ENCODE data around the gene VCY. TPM values are rescaled to one million over a fixed set of nuclear protein-coding genes. Genes with fewer than 3 reads are reported as not detected.
"Not testable (repeated sequence)": the region's sequence is repeated elsewhere in the genome, so short reads cannot be mapped to it uniquely, and the experiment has no call there.

The VCY gene
- total RNA-seq, result not detected in 2 replicates

DNA sequence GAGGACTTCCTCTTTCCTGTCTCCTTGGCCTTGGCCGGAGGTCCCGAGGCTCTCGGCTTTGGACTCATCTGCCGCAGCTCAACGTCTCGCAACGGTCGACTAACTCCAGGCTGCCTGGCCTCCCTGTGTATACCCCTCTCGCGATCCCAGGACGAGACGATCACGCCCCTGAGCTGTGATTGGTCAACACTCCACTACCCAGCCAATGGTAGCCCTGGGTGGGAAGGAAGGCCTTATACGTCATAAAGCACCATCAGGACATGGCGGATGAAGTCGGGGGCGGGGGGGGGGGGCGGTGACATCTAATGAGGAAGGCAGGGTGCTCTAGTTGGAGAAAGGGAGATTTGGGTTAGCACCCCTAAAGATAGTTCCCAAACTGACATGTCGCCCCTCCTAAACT is at the start of gene VCY:
VCY (minus strand) TSS at position 101 of the 400 bp plus-strand sequence; CDS start at position 68, 33 bp downstream.
- not testable (repeated sequence) for DNase-seq (ENCODE audit: low read depth)

DNA sequence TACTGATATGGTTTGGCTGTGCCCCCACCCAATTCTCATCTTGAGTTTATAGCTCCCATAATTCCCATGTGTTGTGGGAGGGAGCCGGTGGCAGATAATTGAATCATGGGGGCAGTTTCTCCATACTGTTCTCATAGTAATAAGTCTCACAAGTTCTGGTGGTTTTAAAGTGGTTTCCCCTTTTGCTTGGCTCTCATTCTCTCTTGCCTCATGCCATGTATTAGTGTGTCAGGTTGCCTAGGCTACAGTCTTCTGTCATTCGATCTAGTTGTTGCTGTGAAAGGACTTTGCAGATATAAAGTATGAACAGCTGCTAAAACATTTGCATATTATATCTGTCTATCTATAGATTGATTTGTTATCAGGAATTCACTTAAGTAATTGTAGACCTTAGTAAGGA is 44.1 kb upstream of the VCY start:
- not testable (repeated sequence) for DNase-seq (ENCODE audit: low read depth); H3K4me3 ChIP-seq (ENCODE audit: low read depth, low read length)

More for the DNA sequence above, at the start of gene VCY:
- not testable (repeated sequence) for H3K4me3 ChIP-seq (ENCODE audit: low read depth, low read length)

DNA sequence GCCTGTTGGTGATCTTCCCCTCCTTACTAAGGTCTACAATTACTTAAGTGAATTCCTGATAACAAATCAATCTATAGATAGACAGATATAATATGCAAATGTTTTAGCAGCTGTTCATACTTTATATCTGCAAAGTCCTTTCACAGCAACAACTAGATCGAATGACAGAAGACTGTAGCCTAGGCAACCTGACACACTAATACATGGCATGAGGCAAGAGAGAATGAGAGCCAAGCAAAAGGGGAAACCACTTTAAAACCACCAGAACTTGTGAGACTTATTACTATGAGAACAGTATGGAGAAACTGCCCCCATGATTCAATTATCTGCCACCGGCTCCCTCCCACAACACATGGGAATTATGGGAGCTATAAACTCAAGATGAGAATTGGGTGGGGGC is 25.6 kb upstream of the VCY start:
- not testable (repeated sequence) for H3K4me3 ChIP-seq (ENCODE audit: low read depth, low read length); DNase-seq (ENCODE audit: low read depth)

DNA sequence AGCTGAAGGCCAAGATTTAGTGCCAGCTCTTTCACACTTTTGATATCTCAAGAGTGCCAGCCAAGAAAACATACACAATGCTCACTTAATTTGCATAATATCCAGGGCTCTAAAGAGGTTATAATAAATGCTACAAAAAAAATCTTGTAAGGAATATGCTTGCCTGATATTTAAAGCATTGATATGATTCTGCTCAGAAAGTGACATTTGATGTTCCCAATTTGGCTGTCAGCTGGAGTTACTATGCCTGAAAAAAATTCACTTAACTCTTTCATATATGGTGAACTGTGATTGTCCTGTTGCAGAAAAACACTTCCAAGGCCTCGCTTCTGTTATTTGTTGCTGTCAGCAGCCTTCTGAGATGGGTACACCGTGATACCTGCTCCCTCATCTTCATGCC is 43.9 kb downstream of the VCY start:
- not testable (repeated sequence) for DNase-seq (ENCODE audit: low read depth); H3K4me3 ChIP-seq (ENCODE audit: low read depth, low read length)

Other genes with a start within 250 kb of the VCY start
- not detected in 2 replicates for gene VCY1B, start 69.8 kb upstream of the VCY start, total RNA-seq